T47D (cell line): ENCODE measurements around the gene SPEM1.

Source experiments
- DNase-seq, 2 experiments: peaks; one replicate each; pipeline versions ENCODE4 v3.0.0 to v3.0.0-alpha.2; 2011 to 2012; ENCODE audit warnings: low read depth in 1 of 2, low spot score in 1 of 2
- JUND ChIP-seq: IDR thresholded peaks from 2 replicates; pipeline ENCODE4 v1.6.1; 2012; ENCODE audit warnings: low read depth
- in situ Hi-C: cut with HindIII; loops from 2 replicates; pipeline ENCODE4 v1.10.0; 2016; ENCODE audit warnings: low sequenced_read_pairs, low pct_unique_long_range_greater_than_20kb

The SPEM1 gene

DNA sequence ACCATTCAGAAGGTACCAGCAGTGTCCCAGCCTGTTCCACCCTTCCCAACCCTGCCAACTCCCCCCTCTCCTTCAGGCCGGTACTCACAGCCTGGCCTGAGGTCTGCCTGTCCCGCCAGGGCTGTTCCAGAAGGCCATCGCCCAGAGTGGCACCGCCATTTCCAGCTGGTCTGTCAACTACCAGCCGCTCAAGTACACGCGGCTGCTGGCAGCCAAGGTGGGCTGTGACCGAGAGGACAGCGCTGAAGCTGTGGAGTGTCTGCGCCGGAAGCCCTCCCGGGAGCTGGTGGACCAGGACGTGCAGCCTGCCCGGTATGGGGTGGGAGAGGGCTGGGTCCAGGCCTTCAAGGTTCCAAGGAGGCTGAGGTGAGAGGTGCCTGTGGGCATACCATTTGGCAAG, 5.3 kb upstream of the SPEM1 start:
- TF ChIP-seq JUND, result no peak
- DNase-seq, result no peak
- in situ Hi-C loops, result no loop called here

DNA sequence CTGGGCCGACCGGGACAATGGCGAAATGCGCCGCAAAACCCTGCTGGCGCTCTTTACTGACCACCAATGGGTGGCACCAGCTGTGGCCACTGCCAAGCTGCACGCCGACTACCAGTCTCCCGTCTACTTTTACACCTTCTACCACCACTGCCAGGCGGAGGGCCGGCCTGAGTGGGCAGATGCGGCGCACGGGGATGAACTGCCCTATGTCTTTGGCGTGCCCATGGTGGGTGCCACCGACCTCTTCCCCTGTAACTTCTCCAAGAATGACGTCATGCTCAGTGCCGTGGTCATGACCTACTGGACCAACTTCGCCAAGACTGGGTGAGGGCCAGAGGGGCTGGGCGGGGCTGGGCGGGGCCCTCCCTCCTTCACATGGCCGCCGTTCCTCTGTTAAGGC, 4.3 kb upstream of the SPEM1 start:
- TF ChIP-seq JUND, result no peak
- in situ Hi-C loops, result no loop called here
- DNase-seq, result no peak

DNA sequence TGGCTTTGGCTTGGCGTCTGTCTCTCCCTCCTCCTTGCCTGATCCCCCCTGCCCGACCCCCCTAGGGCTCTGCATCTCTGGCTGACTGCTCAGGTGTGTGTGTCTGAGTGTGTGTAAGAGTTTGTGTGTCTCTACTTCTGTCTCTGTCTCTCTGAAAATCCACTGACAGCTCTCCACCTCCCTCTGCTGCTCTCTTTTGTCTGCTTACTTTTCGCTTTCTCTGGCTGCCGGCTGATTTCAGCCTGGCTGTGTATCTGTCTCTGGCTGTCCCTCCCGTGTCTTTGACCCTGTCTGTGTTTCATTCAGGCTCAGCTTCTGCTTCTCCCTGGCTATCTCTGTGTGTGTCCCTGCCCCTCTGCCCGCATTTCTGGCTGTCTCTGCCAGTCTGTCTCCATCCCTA, 3.8 kb upstream of the SPEM1 start:
- DNase-seq, result peak in 1 of 2 experiments; percentile 22
- no peak for TF ChIP-seq JUND
- in situ Hi-C loops, result no loop called here

DNA sequence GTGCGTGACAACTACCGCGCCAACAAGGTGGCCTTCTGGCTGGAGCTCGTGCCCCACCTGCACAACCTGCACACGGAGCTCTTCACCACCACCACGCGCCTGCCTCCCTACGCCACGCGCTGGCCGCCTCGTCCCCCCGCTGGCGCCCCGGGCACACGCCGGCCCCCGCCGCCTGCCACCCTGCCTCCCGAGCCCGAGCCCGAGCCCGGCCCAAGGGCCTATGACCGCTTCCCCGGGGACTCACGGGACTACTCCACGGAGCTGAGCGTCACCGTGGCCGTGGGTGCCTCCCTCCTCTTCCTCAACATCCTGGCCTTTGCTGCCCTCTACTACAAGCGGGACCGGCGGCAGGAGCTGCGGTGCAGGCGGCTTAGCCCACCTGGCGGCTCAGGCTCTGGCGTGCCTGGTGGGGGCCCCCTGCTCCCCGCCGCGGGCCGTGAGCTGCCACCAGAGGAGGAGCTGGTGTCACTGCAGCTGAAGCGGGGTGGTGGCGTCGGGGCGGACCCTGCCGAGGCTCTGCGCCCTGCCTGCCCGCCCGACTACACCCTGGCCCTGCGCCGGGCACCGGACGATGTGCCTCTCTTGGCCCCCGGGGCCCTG, 3.0 kb upstream of the SPEM1 start:
- TF ChIP-seq JUND, result no peak
- no peak for DNase-seq
- in situ Hi-C loops, result no loop called here

DNA sequence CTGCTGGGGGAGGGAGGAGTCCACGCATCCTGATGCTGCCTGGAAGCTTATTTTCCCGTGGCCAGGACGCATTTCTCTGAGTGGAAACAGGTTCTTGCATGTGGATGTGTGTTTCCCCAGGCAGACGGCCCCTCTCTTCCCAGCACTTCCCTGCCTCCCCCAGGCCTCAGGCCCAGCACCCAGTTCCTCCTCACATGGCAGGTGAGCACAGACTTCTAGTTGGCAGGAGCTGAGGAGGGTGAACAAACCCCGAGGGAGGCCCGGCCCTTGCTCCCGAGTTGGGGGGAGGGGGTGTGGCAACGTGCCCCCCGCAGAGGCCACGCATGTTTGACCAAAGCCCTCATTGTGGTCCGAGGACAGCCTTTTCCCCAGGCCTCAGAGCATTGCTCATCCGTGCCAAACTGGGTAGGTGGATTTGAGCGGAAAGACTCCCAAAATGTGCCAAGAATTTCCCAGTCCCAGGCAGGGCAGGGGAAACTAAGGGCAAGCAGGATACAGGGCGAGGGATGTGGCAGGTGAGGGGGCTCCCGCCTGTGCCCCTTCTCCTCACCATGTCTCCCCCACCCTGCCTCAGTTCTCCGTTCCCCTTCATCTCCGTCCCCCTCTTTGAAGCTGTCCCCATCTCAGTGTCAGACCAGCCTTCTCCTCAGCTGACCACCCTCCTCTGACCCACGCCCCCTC, 1.5 kb upstream of the SPEM1 start:
- in situ Hi-C loops, result no loop called here
- no peak for DNase-seq
- TF ChIP-seq JUND, result no peak

DNA sequence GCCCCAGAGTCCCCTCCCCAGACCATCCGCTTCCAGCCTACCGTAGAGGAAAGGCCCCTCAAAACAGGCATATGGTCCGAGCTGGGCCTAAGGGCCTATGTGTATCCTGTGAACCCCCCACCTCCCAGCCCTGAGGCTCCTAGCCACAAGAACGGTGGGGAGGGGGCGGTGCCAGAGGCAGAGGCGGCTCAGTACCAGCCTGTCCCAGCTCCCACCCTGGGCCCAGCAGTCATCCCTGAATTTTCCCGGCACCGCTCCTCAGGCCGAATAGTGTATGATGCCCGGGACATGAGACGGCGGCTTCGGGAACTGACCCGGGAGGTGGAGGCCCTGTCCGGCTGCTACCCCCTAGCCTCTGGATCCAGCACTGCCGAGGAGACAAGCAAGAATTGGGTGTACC, 1.1 kb downstream of the SPEM1 start:
- in situ Hi-C loops, result no loop called here
- no peak for DNase-seq
- TF ChIP-seq JUND, result no peak

DNA sequence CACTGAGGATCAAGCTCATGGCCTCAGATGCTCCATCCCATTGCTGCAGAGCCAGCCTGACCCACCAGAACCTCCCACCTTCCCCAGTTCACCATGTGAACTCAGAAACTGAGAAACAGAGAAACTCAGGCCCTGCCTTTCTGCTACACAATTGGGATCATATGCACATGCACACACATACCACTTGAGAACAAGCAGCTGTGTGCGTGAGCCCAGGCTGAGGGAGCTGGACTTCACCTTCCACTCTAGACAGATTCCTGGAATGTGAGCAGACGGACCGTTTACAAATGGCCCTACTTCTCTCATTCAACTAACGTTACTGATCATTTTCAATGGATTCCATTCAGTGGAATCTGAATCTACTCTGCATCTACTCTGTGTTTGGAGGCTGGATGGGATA, 3.6 kb downstream of the SPEM1 start:
- TF ChIP-seq JUND, result no peak
- in situ Hi-C loops, result no loop called here
- DNase-seq, result no peak

DNA sequence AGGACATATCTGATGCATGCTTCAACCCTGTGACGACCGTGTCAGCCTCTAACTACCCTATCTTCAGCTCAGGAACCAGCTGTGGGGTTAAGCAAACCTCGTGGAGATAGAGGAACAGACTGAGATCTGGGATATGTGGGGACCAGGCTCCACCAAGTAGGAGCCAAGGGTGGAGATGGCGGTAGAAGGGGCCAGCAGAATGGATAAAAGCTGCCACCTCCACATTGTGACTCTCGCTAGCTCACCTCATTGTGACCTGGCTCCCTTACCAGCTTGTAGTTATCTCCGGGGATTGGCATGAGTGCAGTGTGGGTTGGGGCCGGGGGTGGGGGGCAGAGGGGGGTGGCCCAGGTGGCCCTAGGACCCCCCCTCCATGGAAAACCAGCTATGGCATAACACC, 5.2 kb downstream of the SPEM1 start, which contains the start of gene SPEM2:
TSS of gene SPEM2 (plus strand) at position 301 of the 400 bp plus-strand sequence. CDS start at position 374, 73 bp downstream.
- in situ Hi-C loops, result no loop called here
- TF ChIP-seq JUND, result no peak
- DNase-seq, result no peak

DNA sequence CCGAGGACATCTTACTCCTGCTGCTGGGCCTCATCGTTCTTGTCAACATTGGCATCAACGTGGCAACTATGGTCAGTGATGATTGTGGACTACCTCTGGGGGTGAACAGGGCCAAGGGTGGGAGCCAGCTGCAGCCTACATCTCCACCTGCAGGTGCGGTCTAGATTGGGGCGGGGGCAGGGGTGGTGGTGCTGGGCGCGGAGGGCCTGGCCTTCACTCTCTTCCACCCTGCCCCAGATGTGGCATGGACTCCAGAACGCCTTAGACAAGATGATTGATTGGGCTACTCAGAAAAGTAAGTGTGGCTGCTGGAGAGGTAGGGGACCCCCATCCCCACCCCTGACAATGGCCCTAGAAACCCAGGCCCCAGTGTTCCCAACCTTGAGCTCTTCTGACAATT, 5.6 kb downstream of the SPEM1 start:
- in situ Hi-C loops, result no loop called here
- no peak for DNase-seq
- TF ChIP-seq JUND, result no peak

DNA sequence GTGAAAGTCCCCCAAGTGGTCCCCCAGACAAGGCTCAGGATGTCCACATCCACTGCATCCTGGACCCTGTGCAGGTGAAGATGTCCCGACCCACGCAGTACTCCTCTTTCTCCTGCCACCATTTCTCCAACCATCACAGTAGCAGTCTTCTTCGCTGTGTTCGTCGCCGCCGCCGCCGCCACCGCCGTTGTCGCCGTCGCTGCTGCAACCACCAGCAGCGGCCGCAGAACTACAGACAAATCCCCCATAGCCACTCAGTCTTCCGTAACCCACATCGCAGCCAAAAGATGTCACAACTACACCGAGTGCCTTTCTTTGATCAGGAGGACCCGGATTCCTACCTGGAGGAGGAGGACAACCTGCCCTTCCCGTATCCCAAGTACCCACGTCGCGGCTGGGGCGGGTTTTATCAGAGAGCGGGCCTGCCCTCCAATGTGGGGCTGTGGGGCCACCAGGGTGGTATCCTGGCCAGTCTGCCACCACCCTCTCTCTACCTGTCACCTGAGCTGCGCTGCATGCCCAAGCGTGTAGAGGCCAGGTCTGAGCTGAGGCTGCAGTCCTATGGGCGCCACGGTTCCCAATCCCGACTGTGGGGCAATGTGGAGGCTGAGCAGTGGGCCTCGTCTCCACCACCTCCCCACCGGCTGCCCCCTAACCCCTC, 6.2 kb downstream of the SPEM1 start:
- in situ Hi-C loops, result no loop called here
- TF ChIP-seq JUND, result no peak
- DNase-seq, result no peak

DNA sequence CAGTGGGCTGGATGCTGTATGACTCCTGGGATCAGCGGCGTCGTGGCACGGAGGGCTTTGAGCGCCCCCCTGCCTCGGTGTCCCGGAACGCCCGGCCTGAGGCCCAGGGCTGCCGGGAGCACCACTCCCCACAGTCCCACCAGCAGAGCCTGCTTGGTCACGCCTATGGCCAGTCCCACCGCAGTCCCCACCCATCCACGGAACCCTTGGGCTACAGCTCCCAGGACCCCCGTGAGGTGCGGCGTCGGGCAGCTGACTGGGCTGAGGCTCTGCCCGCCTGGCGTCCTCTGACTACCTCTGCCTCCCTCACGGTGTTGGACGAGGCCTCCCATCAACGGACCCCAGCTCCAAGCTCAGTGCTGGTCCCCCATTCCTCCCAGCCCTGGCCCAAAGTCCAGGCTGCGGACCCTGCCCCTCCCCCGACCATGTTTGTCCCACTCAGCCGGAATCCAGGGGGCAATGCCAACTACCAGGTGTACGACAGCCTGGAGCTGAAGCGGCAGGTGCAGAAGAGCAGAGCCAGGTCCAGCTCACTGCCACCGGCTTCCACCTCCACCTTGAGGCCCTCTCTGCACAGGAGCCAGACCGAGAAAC, 6.9 kb downstream of the SPEM1 start:
- in situ Hi-C loops, result no loop called here
- TF ChIP-seq JUND, result no peak
- DNase-seq, result no peak

DNA sequence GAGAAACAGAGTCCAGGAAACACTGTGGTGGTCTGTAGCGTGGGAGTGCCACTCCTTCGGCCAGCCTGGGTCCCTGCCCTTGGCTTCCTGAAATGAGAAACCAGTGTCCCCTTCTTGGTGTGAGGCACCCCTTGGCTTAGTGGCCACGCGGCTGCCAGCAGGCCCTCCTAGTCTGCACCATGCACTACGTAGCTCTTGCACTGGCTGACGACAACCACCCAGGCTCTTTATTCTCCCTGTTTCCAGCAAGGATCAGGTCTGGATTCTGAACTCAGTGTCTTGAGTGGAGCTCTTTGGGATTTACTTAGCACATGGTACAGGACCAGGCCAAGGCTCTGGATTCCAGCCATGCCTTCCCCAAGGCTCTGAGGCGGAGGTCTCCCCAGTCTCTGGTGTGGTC, 7.4 kb downstream of the SPEM1 start:
- in situ Hi-C loops, result no loop called here

DNA sequence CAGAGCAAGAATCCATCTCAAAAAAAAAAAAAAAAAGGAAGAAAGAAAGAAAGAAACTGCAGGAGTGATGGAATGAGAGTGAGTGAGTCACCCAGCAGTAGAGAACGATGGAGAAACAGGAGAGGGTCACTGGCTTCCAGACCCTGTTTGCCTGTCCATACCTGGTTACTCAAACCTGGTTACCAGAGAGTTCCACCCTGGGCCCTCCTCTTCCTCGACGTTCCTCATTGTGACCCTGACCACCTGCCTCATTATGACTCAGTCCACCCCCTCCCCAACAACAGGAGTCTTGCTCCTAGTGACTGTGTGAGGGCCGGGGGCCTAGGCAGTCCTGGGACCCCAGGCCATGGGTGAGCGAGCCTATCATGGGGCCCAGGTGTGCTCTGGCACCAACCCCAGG, 8.4 kb downstream of the SPEM1 start, which contains the start of gene SPEM3:
TSS of gene SPEM3 (plus strand) at position 301 of the 400 bp plus-strand sequence. CDS start at position 347, 46 bp downstream.
- TF ChIP-seq JUND, result no peak
- in situ Hi-C loops, result no loop called here
- DNase-seq, result no peak

More for the DNA sequence above, 7.4 kb downstream of the SPEM1 start:
- no peak for TF ChIP-seq JUND
- DNase-seq, result no peak
